NCI-H82 (cell line): ENCODE results near the gene SFTPA2.
"Not testable (repeated sequence)": the region's sequence is repeated elsewhere in the genome, so short reads cannot be mapped to it uniquely, and the experiment has no call there.

Experiments
- DNase-seq: peaks from one replicate; lab custom pipeline; 2025; lab: John Stamatoyannopoulos, UW

Gene SFTPA2

GRCh38 chr10:79559726-79560125 lies 481 bp downstream of the SFTPA2 start:
- DNase-seq, result no peak

- DNase-seq, result not testable (repeated sequence)
Measured at GRCh38 chr10:79556961-79557360, 3.2 kb downstream of the SFTPA2 start.

DNA sequence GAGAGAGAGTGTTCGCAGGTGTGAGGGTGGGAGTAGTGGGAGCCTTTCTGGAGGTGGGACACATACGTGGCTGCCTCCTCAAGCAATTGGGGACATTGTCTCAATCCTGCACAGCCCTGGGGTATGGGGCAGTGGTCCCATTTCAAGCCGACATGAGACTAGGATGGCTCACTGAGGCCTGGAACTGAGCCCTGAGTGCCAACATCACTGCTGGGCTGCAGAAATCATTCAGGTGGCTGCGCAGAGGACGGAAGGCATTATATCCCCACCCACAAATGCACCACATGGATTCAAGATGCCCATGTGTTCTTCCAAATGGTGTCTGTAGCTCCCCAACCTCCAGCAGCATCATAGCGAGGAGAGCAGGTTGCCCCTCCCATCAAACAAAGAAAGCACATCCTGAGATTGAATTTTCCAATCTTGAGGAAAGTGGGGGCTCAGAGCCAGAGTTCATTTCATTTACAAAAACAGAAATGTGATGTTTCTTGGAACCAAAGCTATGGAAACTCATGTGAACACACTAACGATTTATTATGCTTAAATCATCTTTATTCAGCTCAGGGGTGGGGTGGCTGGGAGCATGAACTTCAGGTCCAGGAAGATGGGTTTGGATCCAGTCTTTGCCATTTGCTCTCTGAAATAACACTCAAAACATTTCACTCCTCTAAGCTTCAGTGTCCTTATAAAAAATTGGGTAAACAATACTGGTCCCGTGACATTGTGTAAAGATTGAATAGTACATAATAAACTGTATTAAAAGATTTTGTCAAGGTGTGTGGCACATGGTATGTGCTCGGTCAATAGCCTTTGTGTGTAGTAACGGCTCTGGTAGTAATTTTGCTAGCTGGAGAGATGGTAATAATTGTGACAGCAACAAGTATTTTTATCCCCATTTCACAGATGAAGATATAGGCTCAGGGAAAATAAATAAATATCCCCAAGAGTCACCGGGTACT lies 4.6 kb downstream of the SFTPA2 start:
- DNase-seq, result no peak

DNA sequence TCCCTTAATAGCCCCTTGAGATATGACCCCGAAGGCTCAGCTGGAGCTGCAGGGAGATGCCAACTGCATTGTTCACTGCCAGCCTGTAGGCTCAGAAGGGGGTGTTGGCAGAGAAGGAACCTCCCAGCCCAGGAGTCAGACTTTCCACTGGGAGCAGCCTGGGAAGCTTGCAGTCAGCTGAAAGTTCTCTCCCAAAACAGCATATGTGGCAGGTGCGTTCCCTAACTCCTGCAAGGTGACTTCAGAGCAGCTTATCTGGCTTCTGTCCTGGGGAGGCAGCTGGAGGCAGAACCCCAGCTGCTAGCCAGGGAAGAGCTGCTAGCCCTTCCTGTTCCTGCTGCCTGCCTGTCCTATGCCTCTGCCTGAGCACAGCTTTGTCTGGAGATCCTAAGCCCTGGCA lies 8.1 kb downstream of the SFTPA2 start:
- DNase-seq, result peak; percentile 6

DNA sequence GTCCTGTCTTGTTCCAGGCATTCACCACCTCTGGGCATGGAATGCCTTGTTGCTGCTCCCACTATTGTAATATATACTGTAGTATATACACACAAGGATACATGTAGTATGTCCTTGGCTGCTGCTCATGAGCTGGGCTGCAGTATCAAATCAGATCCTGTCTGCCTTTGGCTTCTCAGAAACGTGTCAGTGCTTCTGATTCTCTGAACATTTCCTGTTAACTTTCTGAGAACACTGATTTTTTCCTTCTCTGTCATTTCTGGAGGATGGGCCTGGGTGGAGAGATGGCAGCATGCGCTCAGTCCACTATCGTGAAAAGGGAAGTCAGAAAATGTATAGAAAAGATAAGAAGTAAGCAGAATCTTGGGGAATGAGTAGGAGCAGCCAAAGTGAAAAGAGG lies 12.2 kb downstream of the SFTPA2 start:
- DNase-seq, result no peak

GRCh38 chr10:79547128-79547527 lies 13.1 kb downstream of the SFTPA2 start:
- DNase-seq, result peak; percentile 3

DNA sequence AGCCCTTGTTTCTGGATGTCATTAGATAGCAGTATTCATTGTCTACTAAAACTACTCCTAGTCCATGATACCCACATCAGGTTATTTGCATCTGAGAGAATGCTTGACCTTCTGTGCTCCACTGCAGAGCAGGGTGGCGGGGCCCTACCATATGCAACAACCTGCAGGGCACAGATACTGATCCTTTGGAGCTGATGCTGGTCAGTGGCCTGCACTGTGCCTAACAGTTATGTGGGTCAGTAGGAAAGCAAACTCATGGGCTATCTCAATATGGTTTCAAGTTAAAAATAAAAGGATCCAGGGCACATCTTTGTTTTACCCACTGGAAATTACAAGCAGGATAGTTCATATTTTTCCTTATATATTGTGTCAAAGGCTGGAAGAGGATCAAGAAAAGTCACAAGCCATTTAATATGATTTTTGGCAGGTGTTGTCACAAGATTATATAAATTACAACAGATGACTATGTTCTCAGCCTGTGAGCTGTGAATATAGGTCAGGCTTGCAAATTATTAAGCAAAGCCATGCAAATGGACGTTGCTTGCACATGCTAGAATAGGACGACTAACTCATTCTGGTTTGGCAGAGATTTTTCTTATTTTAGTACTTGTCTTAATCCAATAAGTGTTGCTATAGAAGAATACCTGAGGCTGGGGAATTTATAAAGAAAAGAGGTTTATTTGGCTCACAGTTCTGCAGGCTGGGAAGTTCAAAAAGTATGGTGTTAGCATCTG lies 15.1 kb downstream of the SFTPA2 start:
- DNase-seq, result not testable (repeated sequence)

GRCh38 chr10:79544408-79544807 lies 15.8 kb downstream of the SFTPA2 start:
- not testable (repeated sequence) for DNase-seq

GRCh38 chr10:79542626-79543025 lies 17.6 kb downstream of the SFTPA2 start:
- DNase-seq, result no peak

GRCh38 chr10:79540930-79541329 lies 19.3 kb downstream of the SFTPA2 start:
- DNase-seq, result not testable (repeated sequence)

DNA sequence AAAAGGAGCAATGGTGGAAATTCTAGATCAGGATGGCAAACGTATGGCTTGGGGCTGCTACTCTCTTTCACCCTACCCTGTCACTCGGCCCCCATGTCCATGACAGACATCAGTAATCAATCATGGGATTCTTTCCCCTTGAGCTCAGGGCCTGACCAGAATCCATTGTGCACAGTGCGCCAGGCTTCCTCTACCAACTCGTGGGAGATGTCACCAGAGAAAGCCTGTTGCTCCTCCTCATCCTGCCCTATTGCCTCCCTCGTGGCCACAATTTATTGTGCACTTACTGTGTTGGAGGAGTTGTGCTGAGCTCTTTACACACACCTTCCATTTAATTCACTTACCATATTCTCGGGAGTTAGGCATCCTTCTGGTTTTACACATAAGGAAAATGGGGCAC lies 21.9 kb downstream of the SFTPA2 start:
- DNase-seq, result not testable (repeated sequence)

DNA sequence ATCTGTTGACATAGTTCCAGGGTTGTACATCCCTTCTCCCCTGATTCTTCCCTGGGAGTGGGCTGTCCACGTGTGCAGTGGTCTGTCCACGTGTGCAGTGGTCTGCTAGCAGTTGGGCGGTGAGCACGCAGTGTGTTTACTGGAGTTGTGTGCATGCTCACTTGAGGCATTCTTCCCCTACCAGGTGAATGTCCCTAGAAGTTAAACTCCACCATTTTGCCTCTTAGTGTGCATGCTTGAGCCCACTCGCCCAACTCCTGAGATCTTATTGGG lies 26.4 kb downstream of the SFTPA2 start:
- not testable (repeated sequence) for DNase-seq

GRCh38 chr10:79533142-79533902 lies 26.9 kb downstream of the SFTPA2 start:
- DNase-seq, result not testable (repeated sequence)

DNA sequence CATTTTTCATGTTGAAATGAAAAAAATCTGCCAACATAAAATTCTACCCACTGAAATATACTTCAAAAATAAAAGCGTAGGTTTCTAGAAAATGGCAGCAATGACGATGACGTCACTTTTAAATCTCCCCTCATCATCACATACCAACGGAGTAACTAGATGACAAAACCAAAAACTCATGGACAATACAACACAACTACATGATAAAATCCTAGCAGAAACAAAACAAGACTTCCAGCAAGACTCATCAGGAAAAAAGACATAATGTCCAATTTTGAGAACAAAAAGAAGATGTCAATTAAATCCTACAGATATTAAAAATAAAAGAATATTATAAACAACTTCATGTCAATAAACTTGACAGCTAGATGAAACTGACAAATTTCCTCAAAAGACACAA lies 31.9 kb downstream of the SFTPA2 start:
- DNase-seq, result not testable (repeated sequence)

DNA sequence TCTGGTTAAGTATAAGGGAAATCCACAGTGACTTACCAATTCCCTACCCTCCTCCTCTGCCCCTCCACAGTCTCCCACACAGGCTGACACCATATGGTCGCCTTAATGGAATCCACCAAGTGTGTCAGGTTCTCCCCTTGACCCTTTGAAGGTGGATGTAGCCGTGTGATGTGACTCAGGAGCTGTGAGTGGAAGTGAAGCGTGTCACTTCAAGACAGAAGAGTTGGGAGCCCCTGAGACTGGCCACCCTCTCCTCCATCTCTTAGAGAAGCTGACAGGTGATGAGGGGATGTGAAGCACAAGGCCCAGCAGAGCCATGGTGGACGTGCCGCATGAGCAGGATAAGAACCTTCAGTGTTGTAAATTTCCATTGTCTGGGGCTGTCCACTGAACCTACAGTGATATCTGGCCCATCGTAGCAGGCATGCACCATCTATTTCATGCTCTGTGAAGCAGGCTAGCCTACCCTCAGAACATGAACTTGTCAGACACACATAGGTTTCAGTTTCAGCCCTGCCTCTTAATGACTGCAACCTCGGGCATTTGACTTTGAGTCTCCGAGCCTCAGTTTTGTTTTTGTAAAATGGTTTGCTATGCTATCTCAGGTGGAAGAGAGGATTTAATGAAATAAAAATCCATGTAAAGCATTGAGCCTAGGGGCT lies 35.0 kb downstream of the SFTPA2 start:
- not testable (repeated sequence) for DNase-seq

DNA sequence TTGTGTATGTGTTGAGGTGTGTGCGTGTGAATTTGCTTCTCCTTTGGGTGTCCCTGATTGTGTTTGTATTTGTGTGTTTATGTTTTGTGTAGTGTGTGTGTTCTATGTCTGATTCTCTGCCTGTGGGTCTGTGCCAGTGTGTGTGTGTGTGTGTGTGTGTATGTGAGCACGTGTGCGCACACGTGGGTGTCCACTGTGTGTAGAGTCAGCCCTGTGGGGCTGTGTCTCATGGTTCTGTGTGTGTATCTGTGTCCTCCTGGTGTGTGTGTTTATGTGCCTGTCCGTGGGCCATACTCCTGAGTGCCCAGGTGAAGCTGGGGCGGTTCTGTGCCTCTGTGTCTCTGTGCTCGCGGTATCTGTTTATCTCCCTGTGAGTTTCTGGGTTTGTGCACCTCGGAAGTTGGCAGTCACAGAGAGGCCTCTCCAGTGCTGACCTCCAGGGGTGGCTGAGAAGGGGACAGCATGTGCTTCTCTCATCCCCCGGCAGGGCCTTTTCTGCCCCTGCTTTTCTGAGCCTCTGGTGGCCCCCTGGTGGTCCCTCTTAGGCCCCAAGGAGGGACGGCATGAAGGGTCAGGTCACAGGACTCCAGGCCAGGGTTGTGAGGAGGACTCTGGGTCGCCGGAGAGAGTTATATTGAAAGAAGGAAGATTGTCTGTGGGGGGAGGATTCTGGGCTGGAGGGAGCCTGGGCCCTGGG lies 36.9 kb downstream of the SFTPA2 start:
- DNase-seq, result not testable (repeated sequence)

- not testable (repeated sequence) for DNase-seq
Measured at GRCh38 chr10:79522464-79522863, 37.7 kb downstream of the SFTPA2 start.

GRCh38 chr10:79521751-79522150 lies 38.5 kb downstream of the SFTPA2 start:
- DNase-seq, result not testable (repeated sequence)

- not testable (repeated sequence) for DNase-seq
Measured at GRCh38 chr10:79517567-79517966, 42.6 kb downstream of the SFTPA2 start.

- DNase-seq, result not testable (repeated sequence)
Measured at GRCh38 chr10:79516532-79517205, 43.5 kb downstream of the SFTPA2 start.
